Suprapubic skin (tissue), 4 donors: Measurements from ENCODE around the gene CDK5RAP2. TPM values are rescaled to one million over a fixed set of nuclear protein-coding genes. Genes with fewer than 3 reads are reported as not detected.

Experiments used
- DNase-seq, 2 donors: peaks; one replicate each; pipeline ENCODE4 v3.0.0-alpha.2; 2019; ENCODE audit warnings: low spot score in 2 of 2
- H3K27ac ChIP-seq: fragments of 200-600 bp; sonication (generic); one replicate; pipeline ENCODE4 v1.5.1; 2019
- H3K27me3 ChIP-seq: fragments of 200-600 bp; sonication (generic); one replicate; pipeline ENCODE4 v1.5.1; 2019
- H3K36me3 ChIP-seq: fragments of 200-600 bp; sonication (generic); one replicate; pipeline ENCODE4 v1.5.1; 2019
- H3K4me1 ChIP-seq: fragments of 200-600 bp; sonication (generic); one replicate; pipeline ENCODE4 v1.5.1; 2019
- H3K4me3 ChIP-seq: fragments of 200-600 bp; sonication (generic); one replicate; pipeline ENCODE4 v1.5.1; 2019; ENCODE audit warnings: mild to moderate bottlenecking
- H3K9me3 ChIP-seq: fragments of 200-600 bp; sonication (generic); one replicate; pipeline ENCODE4 v1.5.1; 2019
- EP300 ChIP-seq: sonication (generic); formaldehyde crosslinking; IDR thresholded peaks from one replicate; pipeline ENCODE4 v1.6.1; 2017; ENCODE audit warnings: antibody characterized with exemption
- POLR2A ChIP-seq, 2 donors: fragments of 450-650 bp; IDR thresholded peaks; one replicate each; pipeline ENCODE4 v1.6.1; 2017; ENCODE audit warnings: antibody characterized with exemption in 2 of 2, mild to moderate bottlenecking in 2 of 2, moderate library complexity in 2 of 2
- POLR2AphosphoS5 ChIP-seq, 3 donors: sonication (generic); formaldehyde crosslinking; IDR thresholded peaks; one replicate each; pipeline ENCODE4 v1.6.1; 2017; ENCODE audit warnings: antibody characterized with exemption in 3 of 3
- WGBS: methylation state at CpG from one replicate; pipeline ENCODE4 v1.1.5; 2018; 5-methylcytosine and 5-hydroxymethylcytosine counted together
- total RNA-seq, 4 donors: library from RNA; depleted of rRNA; stranded (reverse); fragments of >200 nt; gene quantifications; one replicate each; pipeline ENCODE4 v1.1.0, GENCODE V29; 2016
- TF ChIP-seq, protein P1 (sequence below), 2 donors: fragments of 200-600 bp in 1 of 2; fragments of 450-650 bp in 1 of 2; sonication (generic) in 1 of 2; IDR thresholded peaks; one replicate each; pipeline ENCODE4 v1.5.1; 2016 to 2019; ENCODE audit warnings: antibody characterized with exemption in 2 of 2, mild to moderate bottlenecking in 1 of 2, moderate library complexity in 1 of 2

The CDK5RAP2 gene
- total RNA-seq, 4 donors from 2014 or later, result 60.1 to 105 (median 64.3) TPM

DNA sequence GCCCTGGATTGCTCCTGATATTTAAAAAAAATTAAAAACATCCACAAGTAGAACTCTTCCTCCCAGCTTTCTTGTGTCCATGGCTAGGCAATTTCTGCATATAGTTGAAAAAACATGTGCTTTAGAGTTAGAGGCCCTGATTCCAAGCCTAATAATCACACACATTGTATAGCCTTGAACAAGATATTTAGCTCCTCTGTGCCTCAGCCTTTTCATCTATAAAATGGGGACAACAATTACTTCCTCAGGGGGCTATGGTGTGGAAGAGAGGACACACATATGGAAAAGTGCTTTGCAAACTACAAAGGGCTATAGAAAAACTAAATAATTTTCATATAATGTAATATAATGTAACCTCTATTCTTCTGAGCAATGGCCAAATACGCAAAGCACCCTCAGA lies 23.0 kb upstream of the CDK5RAP2 start:
- Histone ChIP-seq H3K4me1 (no peaks in the 10 kb centered on the region), H3K4me3 (no peak overlapping the region), H3K27me3 (no peaks in the 10 kb centered on the region), H3K9me3 (no peaks in the 10 kb centered on the region), H3K36me3 (peaks cover 31% of the 10 kb centered on the region), H3K27ac (no peak overlapping the region)
- TF ChIP-seq POLR2AphosphoS5 (IDR thresholded peaks at IDR 0.05), result no peak
- no peak for TF ChIP-seq EP300
- no peak for TF ChIP-seq POLR2A (IDR thresholded peaks at IDR 0.05)
- TF ChIP-seq, protein P1, sequence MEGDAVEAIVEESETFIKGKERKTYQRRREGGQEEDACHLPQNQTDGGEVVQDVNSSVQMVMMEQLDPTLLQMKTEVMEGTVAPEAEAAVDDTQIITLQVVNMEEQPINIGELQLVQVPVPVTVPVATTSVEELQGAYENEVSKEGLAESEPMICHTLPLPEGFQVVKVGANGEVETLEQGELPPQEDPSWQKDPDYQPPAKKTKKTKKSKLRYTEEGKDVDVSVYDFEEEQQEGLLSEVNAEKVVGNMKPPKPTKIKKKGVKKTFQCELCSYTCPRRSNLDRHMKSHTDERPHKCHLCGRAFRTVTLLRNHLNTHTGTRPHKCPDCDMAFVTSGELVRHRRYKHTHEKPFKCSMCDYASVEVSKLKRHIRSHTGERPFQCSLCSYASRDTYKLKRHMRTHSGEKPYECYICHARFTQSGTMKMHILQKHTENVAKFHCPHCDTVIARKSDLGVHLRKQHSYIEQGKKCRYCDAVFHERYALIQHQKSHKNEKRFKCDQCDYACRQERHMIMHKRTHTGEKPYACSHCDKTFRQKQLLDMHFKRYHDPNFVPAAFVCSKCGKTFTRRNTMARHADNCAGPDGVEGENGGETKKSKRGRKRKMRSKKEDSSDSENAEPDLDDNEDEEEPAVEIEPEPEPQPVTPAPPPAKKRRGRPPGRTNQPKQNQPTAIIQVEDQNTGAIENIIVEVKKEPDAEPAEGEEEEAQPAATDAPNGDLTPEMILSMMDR (IDR thresholded peaks at IDR 0.05), result no peak
- WGBS, result 92% methylated on average over 1 of the region's 1 CpG
- no peak for DNase-seq

GRCh38 chr9:120593955-120594277 lies 13.9 kb upstream of the CDK5RAP2 start:
- no peak for TF ChIP-seq EP300
- no peak for TF ChIP-seq POLR2AphosphoS5 (IDR thresholded peaks at IDR 0.05)
- TF ChIP-seq, protein P1 (IDR thresholded peaks at IDR 0.05), result no peak
- no peak for TF ChIP-seq POLR2A (IDR thresholded peaks at IDR 0.05)
- Histone ChIP-seq H3K27me3 (no peaks in the 10 kb centered on the region), H3K9me3 (no peaks in the 10 kb centered on the region), H3K36me3 (no peaks in the 10 kb centered on the region), H3K27ac (no peak overlapping the region), H3K4me3 (no peak overlapping the region), H3K4me1 (no peaks in the 10 kb centered on the region)
- DNase-seq, result no peak
- 45% methylated on average over 2 of the region's 2 CpGs for WGBS

GRCh38 chr9:120593250-120593954 lies 13.4 kb upstream of the CDK5RAP2 start:
- Histone ChIP-seq H3K27ac (no peak overlapping the region), H3K27me3 (no peaks in the 10 kb centered on the region), H3K4me1 (no peaks in the 10 kb centered on the region), H3K9me3 (no peaks in the 10 kb centered on the region), H3K4me3 (no peak overlapping the region), H3K36me3 (no peaks in the 10 kb centered on the region)
- no peak for TF ChIP-seq POLR2A (IDR thresholded peaks at IDR 0.05)
- DNase-seq, result no peak
- 86% methylated on average over 5 of the region's 5 CpGs for WGBS

GRCh38 chr9:120592210-120592609 lies 12.2 kb upstream of the CDK5RAP2 start:
- WGBS, result 92% methylated on average over 8 of the region's 8 CpGs
- Histone ChIP-seq H3K9me3 (no peaks in the 10 kb centered on the region), H3K36me3 (no peaks in the 10 kb centered on the region), H3K27ac (no peak overlapping the region), H3K27me3 (no peaks in the 10 kb centered on the region), H3K4me1 (no peaks in the 10 kb centered on the region), H3K4me3 (no peak overlapping the region)
- no peak for DNase-seq
- no peak for TF ChIP-seq POLR2AphosphoS5 (IDR thresholded peaks at IDR 0.05)
- TF ChIP-seq POLR2A (IDR thresholded peaks at IDR 0.05), result no peak
- TF ChIP-seq, protein P1 (IDR thresholded peaks at IDR 0.05), result no peak
- no peak for TF ChIP-seq EP300

- TF ChIP-seq POLR2A (IDR thresholded peaks at IDR 0.05) (no peak), POLR2AphosphoS5 (IDR thresholded peaks at IDR 0.05) (no peak), EP300 (no peak)
- TF ChIP-seq, protein P1 (IDR thresholded peaks at IDR 0.05), result no peak
- no peak for DNase-seq
These were observed 7.4 kb upstream of the CDK5RAP2 start for GRCh38 chr9:120587328-120587727.

GRCh38 chr9:120583958-120584369 lies 4.0 kb upstream of the CDK5RAP2 start:
- no peaks in the 10 kb centered on the region for H3K27me3 ChIP-seq
- DNase-seq, result no peak
- 65% methylated on average over 3 of the region's 3 CpGs for WGBS

More at GRCh38 chr9:120587328-120587727, 7.4 kb upstream of the CDK5RAP2 start:
- no peaks in the 10 kb centered on the region for H3K36me3 ChIP-seq
- no peaks in the 10 kb centered on the region for H3K27me3 ChIP-seq
- H3K4me3 ChIP-seq, result no peak overlapping the region
- WGBS, result 35% methylated on average over 1 of the region's 1 CpG
- no peak overlapping the region for H3K27ac ChIP-seq
- H3K4me1 ChIP-seq, result no peaks in the 10 kb centered on the region
- no peaks in the 10 kb centered on the region for H3K9me3 ChIP-seq

More at GRCh38 chr9:120583958-120584369, 4.0 kb upstream of the CDK5RAP2 start:
- Histone ChIP-seq H3K4me3 (no peak overlapping the region), H3K9me3 (no peaks in the 10 kb centered on the region), H3K36me3 (no peaks in the 10 kb centered on the region), H3K4me1 (peaks cover 11% of the 10 kb centered on the region), H3K27ac (no peak overlapping the region)
- no peak for TF ChIP-seq EP300
- no peak for TF ChIP-seq POLR2A (IDR thresholded peaks at IDR 0.05)
- TF ChIP-seq, protein P1 (IDR thresholded peaks at IDR 0.05), result no peak
- TF ChIP-seq POLR2AphosphoS5 (IDR thresholded peaks at IDR 0.05), result no peak
